GM21786 (cell line): ENCODE data around the gene SLC2A4.
"Not testable (repeated sequence)": the region's sequence is repeated elsewhere in the genome, so short reads cannot be mapped to it uniquely, and the experiment has no call there.

Experiments
- ATAC-seq: cut with Tn5 transposase; IDR thresholded peaks from one replicate; pipeline ENCODE4 v1.9.1; 2021; ENCODE audit not compliant: unreplicated experiment

SLC2A4 gene

GRCh38 chr17:7281074-7281952 lies at the start of gene SLC2A4:
TSS of gene SLC2A4 (plus strand) at chr17:7281718. CDS start at chr17:7281935, 217 bp downstream.
- ATAC-seq: no peak

GRCh38 chr17:7232114-7232513 lies 49.4 kb upstream of the SLC2A4 start:
- ATAC-seq: no peak

GRCh38 chr17:7233701-7234082 lies 47.8 kb upstream of the SLC2A4 start:
- no peak for ATAC-seq

GRCh38 chr17:7234083-7234951 lies 47.2 kb upstream of the SLC2A4 start, which contains the start of gene DVL2:
TSS of gene DVL2 (minus strand) at chr17:7234517. CDS start at chr17:7234262, 255 bp downstream.
- ATAC-seq: peak; percentile 46

- no peak for ATAC-seq
These were observed 45.5 kb upstream of the SLC2A4 start for GRCh38 chr17:7235693-7236665.

GRCh38 chr17:7236808-7237207 lies 44.7 kb upstream of the SLC2A4 start:
- no peak for ATAC-seq

GRCh38 chr17:7237266-7237760 lies 44.2 kb upstream of the SLC2A4 start:
- no peak for ATAC-seq

GRCh38 chr17:7237761-7238419 lies 43.6 kb upstream of the SLC2A4 start:
- no peak for ATAC-seq

- ATAC-seq: no peak
These were observed 43.0 kb upstream of the SLC2A4 start for GRCh38 chr17:7238420-7239090.

- ATAC-seq: peak; percentile 55
These were observed 42.2 kb upstream of the SLC2A4 start, which contains the start of gene PHF23 for GRCh38 chr17:7239091-7240027. TSS of gene PHF23 (minus strand) at chr17:7239457. CDS start at chr17:7239279, 178 bp downstream.

- no peak for ATAC-seq
These were observed 41.1 kb upstream of the SLC2A4 start for GRCh38 chr17:7240375-7240774.

- ATAC-seq: no peak
These were observed 40.3 kb upstream of the SLC2A4 start for GRCh38 chr17:7241090-7241733.

- no peak for ATAC-seq
These were observed 39.5 kb upstream of the SLC2A4 start, which contains the start of gene GABARAP for GRCh38 chr17:7241783-7242716. TSS of gene GABARAP (minus strand) at chr17:7242449. CDS start at chr17:7242330, 119 bp downstream.

GRCh38 chr17:7242717-7243452 lies 38.6 kb upstream of the SLC2A4 start:
- peak; percentile 34 for ATAC-seq

GRCh38 chr17:7243453-7243729 lies 38.1 kb upstream of the SLC2A4 start:
- no peak for ATAC-seq

- ATAC-seq: not testable (repeated sequence)
These were observed 37.7 kb upstream of the SLC2A4 start for GRCh38 chr17:7243838-7244237.
